GM12873 (cell line): ENCODE results near the gene TAF1A.

ENCODE experiments used
- CTCF ChIP-seq: IDR thresholded peaks from 2 replicates; pipeline ENCODE4 v1.5.1; 2012; ENCODE audit warnings: low read depth, mild to moderate bottlenecking, moderate library complexity, low read length, control low read depth; ENCODE audit not compliant: insufficient read depth; ENCODE audit errors: missing control alignments

TAF1A gene

DNA sequence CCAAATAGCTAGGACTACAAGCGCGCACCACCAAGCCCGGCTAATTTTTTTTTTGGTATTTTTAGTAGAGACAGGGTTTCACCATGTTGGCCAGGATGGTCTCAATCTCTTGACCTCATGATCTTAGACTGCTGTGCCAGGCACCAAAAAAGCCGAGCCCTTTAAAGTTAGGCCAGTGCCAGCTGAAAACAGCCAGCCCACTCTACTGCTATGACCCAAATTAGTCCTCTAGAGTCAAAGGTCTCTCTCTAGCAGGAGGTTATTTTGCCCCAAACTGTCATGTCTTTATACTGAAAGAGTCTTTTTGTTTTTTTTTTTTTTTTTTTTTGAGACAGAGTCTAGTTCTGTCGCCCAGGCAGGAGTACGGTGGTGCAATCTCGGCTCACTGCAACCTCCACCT lies 32.2 kb downstream of the TAF1A start:
- no peak for TF ChIP-seq CTCF

GRCh38 chr1:222557148-222557547 lies 32.6 kb downstream of the TAF1A start:
- TF ChIP-seq CTCF, result no peak

DNA sequence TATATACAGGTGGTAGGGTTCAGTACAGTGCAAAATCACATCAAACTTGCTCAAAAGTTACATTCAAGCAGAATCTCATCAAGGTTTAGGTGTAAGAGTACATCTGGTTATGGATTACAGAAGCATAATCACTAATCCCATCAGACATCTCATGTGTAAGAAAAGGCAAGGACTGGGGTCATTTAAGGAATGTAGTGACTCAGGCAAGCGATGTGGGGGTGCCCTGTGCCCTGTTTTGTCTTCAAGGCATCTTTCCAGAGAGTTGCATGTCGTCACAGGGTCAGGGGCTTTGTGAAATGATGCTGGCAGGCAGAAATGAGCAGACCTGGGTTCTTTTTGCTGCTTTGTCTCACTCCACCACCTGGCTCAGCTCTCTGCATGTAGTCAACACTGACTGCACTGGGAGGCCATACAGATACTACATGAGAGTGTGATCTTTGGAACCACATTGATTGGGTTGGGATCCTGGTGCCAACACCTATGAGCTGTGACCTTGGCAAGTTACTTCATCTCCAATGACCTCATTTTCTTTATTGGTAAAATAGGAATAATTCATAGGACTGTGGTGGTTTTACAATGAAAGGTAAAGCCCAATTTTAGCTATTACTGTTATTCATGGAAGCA lies 33.6 kb downstream of the TAF1A start:
- no peak for TF ChIP-seq CTCF

- TF ChIP-seq CTCF, result no peak
Measured at GRCh38 chr1:222554177-222554576, 35.6 kb downstream of the TAF1A start.

DNA sequence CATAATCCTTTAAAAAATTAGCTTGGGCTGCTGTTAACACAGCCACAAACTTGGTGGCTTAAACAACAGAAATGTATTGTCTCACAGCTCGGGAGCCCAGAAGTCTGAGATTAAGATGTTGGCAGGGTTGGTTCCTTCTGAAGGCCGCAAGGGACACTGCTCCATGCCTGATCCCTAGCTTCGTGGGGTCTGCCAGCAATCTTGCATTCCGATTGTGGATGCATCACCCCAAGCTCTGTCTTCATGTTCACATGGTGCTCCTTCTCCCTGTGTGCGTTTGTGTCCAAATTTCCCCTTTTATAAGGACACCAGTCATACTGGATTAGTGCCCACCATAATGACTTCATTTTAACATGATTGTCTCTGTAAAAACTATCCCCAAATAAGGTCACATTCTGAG lies 36.9 kb downstream of the TAF1A start:
- TF ChIP-seq CTCF, result no peak

DNA sequence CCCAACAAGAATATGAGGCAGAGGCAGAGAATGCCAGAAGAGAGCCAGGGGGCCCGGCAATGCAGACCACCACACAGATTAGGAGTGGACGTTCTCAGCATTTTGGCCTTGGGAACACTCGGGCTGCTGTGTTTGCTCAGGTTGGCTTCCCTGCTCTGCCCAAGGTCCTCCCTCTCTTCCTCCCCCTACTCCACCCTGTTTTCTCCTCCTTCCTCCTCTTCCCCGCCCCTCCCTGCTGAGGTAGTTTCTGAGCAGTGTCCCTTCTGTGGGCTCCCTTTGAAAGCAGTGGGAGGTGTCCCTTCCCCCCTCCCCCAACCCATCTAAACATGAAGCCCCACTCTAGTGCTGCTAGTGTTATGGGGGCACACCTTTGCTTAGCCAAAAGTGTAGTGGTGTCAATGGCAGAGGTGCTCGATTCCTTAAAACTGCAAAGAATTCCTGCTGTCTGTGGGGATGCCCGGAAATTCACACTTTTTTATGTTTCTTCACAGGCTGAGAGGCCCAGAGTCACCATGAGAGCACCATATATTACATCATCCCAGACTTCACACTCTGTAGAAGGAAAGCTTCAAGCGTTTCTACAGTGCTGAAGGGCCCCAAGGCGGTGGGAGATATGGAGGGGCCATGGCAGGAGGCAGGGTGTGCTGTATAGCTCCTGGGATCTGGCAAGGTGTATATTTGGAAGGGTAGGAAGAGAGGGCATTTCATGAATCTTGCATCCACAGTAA lies 41.6 kb downstream of the TAF1A start, which contains the start of gene HHIPL2:
HHIPL2 (minus strand) TSS at position 161 of the 728 bp plus-strand sequence; CDS start at position 101, 60 bp downstream.
- no peak for TF ChIP-seq CTCF

- no peak for TF ChIP-seq CTCF
Measured at GRCh38 chr1:222547260-222547614, 42.5 kb downstream of the TAF1A start.
